Measurements from ENCODE around the gene FLOT1.

The FLOT1 gene

GRCh38 chr6:30749554-30750378 is 7.3 kb upstream of the FLOT1 start:
- Histone ChIP-seq H3K79me2 (ENCODE audit: low read length) (no peaks in the 10 kb centered on the region), H4K20me1 (ENCODE audit: insufficient read depth, low read length) (no peaks in the 10 kb centered on the region), H3K4me3 (ENCODE audit: low read length) (no peak overlapping the region), H3K4me1 (ENCODE audit: low read length) (no peaks in the 10 kb centered on the region), H3K9me2 (replicated peaks; ENCODE audit: insufficient read depth, low read length) (no peaks in the 10 kb centered on the region), H3K9ac (ENCODE audit: low read length) (no peak overlapping the region), H3K4me2 (ENCODE audit: low read depth, low read length) (no peak overlapping the region), H3K36me3 (replicated peaks; ENCODE audit: insufficient read depth, low read length) (no peaks in the 10 kb centered on the region), H3K27ac (ENCODE audit: low read length) (no peak overlapping the region), H3F3A (ENCODE audit: insufficient read depth, low read length) (no peaks in the 10 kb centered on the region), H3K9me3 (replicated peaks; ENCODE audit: insufficient read depth, low read length) (no peaks in the 10 kb centered on the region), H2AFZ (ENCODE audit: low read length) (no peak overlapping the region), H3K27me3 (replicated peaks; ENCODE audit: insufficient read depth, low read length) (no peaks in the 10 kb centered on the region; the same call in 1 of the 2 replicates)
- TF ChIP-seq EZH2phosphoT487 (IDR thresholded peaks at IDR 0.05; ENCODE audit: low read length): no peak
- DNase-seq: no peak

GRCh38 chr6:30748851-30749540 is 6.5 kb upstream of the FLOT1 start:
- Histone ChIP-seq H3K9me3 (replicated peaks; ENCODE audit: insufficient read depth, low read length) (no peaks in the 10 kb centered on the region), H3K27me3 (replicated peaks; ENCODE audit: insufficient read depth, low read length) (no peaks in the 10 kb centered on the region), H3K79me2 (ENCODE audit: low read length) (no peaks in the 10 kb centered on the region), H2AFZ (ENCODE audit: low read length) (no peak overlapping the region), H3K9me2 (replicated peaks; ENCODE audit: insufficient read depth, low read length) (no peaks in the 10 kb centered on the region), H3K4me3 (ENCODE audit: low read length) (no peak overlapping the region), H3K9ac (ENCODE audit: low read length) (no peak overlapping the region), H3F3A (ENCODE audit: insufficient read depth, low read length) (peaks cover 4% of the 10 kb centered on the region; the same call in 1 of the 2 replicates), H3K27ac (ENCODE audit: low read length) (no peak overlapping the region), H3K4me1 (ENCODE audit: low read length) (no peaks in the 10 kb centered on the region), H3K4me2 (ENCODE audit: low read depth, low read length) (no peak overlapping the region), H4K20me1 (ENCODE audit: insufficient read depth, low read length) (no peaks in the 10 kb centered on the region), H3K36me3 (replicated peaks; ENCODE audit: insufficient read depth, low read length) (no peaks in the 10 kb centered on the region)
- TF ChIP-seq EZH2 (optimal IDR thresholded peaks at IDR 0.05; ENCODE audit: low read depth, low read length) (no peak), CTCF (IDR thresholded peaks at IDR 0.05; ENCODE audit: low read length) (no peak), EZH2phosphoT487 (IDR thresholded peaks at IDR 0.05; ENCODE audit: low read length) (no peak)
- DNase-seq: no peak

DNA sequence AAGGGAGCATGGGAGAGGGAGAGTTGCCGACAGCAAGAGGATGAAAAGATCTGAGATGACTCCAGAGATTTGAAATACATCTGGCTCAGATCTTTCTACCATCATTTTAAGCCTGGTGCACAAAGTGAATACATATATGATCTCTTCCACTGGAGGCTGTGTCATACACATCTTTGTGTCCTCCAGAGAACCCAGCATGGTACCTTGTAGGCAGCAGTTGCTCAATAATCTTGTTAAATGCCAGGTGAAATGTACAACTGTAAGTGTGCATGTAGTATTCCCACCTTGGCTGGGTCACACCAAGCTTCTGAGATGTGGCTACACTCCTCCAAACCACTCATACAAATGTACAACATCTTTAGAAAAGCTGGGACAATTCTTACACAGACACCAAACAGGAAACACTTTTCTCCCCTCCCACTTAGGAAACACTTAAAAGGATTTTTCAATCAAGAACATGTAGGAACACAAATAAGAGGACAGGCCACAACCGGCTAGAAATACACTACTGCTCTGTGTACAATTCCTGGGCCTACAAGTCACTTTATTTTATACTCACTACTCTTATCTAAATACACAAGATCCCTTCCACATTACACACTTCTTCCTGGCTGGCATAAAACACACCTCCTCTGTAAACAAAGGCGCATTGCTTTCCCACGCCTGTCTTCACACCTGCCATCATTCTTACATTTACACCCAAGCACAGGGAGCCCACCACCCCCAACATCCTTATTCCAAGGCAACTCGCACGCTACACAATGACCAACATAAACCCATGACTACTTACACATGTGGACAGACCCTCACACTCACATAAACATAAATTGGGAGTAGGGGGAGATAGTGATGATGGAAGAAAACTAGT is 5.6 kb upstream of the FLOT1 start:
- DNase-seq: no peak
- Histone ChIP-seq H3K36me3 (replicated peaks; ENCODE audit: insufficient read depth, low read length) (no peaks in the 10 kb centered on the region), H4K20me1 (ENCODE audit: insufficient read depth, low read length) (no peaks in the 10 kb centered on the region), H3K4me2 (ENCODE audit: low read depth, low read length) (no peak overlapping the region), H3K9me2 (replicated peaks; ENCODE audit: insufficient read depth, low read length) (no peaks in the 10 kb centered on the region), H3K27me3 (replicated peaks; ENCODE audit: insufficient read depth, low read length) (no peaks in the 10 kb centered on the region), H3K9ac (ENCODE audit: low read length) (no peak overlapping the region), H3K9me3 (replicated peaks; ENCODE audit: insufficient read depth, low read length) (no peaks in the 10 kb centered on the region), H3F3A (ENCODE audit: insufficient read depth, low read length) (peaks cover 12% of the 10 kb centered on the region), H3K79me2 (ENCODE audit: low read length) (no peaks in the 10 kb centered on the region), H2AFZ (ENCODE audit: low read length) (no peak overlapping the region), H3K27ac (ENCODE audit: low read length) (no peak overlapping the region), H3K4me3 (ENCODE audit: low read length) (no peak overlapping the region), H3K4me1 (ENCODE audit: low read length) (no peaks in the 10 kb centered on the region)
- TF ChIP-seq EZH2 (optimal IDR thresholded peaks at IDR 0.05; ENCODE audit: low read depth, low read length) (no peak), EZH2phosphoT487 (IDR thresholded peaks at IDR 0.05; ENCODE audit: low read length) (no peak)

GRCh38 chr6:30747300-30747687 is 4.8 kb upstream of the FLOT1 start:
- H3K27ac ChIP-seq (ENCODE audit: low read length): no peak overlapping the region
- DNase-seq: no peak
- H3K4me1 ChIP-seq (ENCODE audit: low read length): no peaks in the 10 kb centered on the region
- no peak overlapping the region for H3K4me2 ChIP-seq (ENCODE audit: low read depth, low read length)
- H3K27me3 ChIP-seq (replicated peaks; ENCODE audit: insufficient read depth, low read length): no peaks in the 10 kb centered on the region
- no peaks in the 10 kb centered on the region for H3K9me3 ChIP-seq (replicated peaks; ENCODE audit: insufficient read depth, low read length)
- H3K79me2 ChIP-seq (ENCODE audit: low read length): peaks cover under 1% of the 10 kb centered on the region; the same call in 1 of the 2 replicates
- TF ChIP-seq CTCF (IDR thresholded peaks at IDR 0.05; ENCODE audit: low read length): no peak
- TF ChIP-seq EZH2 (optimal IDR thresholded peaks at IDR 0.05; ENCODE audit: low read depth, low read length): no peak
- TF ChIP-seq EZH2phosphoT487 (IDR thresholded peaks at IDR 0.05; ENCODE audit: low read length): no peak
- H3K9me2 ChIP-seq (replicated peaks; ENCODE audit: insufficient read depth, low read length): no peaks in the 10 kb centered on the region
- no peak overlapping the region for H3K9ac ChIP-seq (ENCODE audit: low read length)
- no peaks in the 10 kb centered on the region for H4K20me1 ChIP-seq (ENCODE audit: insufficient read depth, low read length)
- H3F3A ChIP-seq (ENCODE audit: insufficient read depth, low read length): peaks cover 18% of the 10 kb centered on the region
- no peak overlapping the region for H2AFZ ChIP-seq (ENCODE audit: low read length)
- H3K4me3 ChIP-seq (ENCODE audit: low read length): no peak overlapping the region
- H3K36me3 ChIP-seq (replicated peaks; ENCODE audit: insufficient read depth, low read length): no peaks in the 10 kb centered on the region
